NB4 (cell line): ENCODE measurements around the gene C11orf65.

Source experiments
- CTCF ChIP-seq: IDR thresholded peaks from one replicate; pipeline ENCODE4 v1.5.1; 2012; ENCODE audit warnings: low read depth, low read length
- MAX ChIP-seq: IDR thresholded peaks from 2 replicates; pipeline ENCODE4 v1.6.1; 2011; ENCODE audit warnings: low read depth, low read length
- MYC ChIP-seq: IDR thresholded peaks from 2 replicates; pipeline ENCODE4 v1.6.1; 2011; ENCODE audit warnings: low read depth, low read length
- POLR2A ChIP-seq: IDR thresholded peaks from 2 replicates; pipeline ENCODE4 v1.6.1; 2011; ENCODE audit warnings: mild to moderate bottlenecking; ENCODE audit not compliant: insufficient read length; ENCODE audit errors: extremely low read depth

GRCh38 chr11:108369064-108369463, 98.3 kb downstream of the C11orf65 start:
- no peak for TF ChIP-seq CTCF
- no peak for TF ChIP-seq POLR2A
- no peak for TF ChIP-seq MAX
- no peak for TF ChIP-seq MYC
